HL-60 (cell line): ENCODE results near the gene IFTAP.

ENCODE experiments used
- CTCF ChIP-seq: IDR thresholded peaks from one replicate; pipeline ENCODE4 v1.5.1; 2011; ENCODE audit warnings: low read length, control low read depth, inconsistent platforms; ENCODE audit not compliant: insufficient read depth
- POLR2AphosphoS5 ChIP-seq: IDR thresholded peaks from 2 replicates; pipeline ENCODE4 v1.6.1; 2012; ENCODE audit warnings: low read depth
- SPI1 ChIP-seq: IDR thresholded peaks from 2 replicates; pipeline ENCODE4 v1.6.1; 2012; ENCODE audit warnings: low read depth, mild to moderate bottlenecking, borderline replicate concordance

- TF ChIP-seq CTCF (no peak), POLR2AphosphoS5 (no peak), SPI1 (no peak)
These were observed 41.0 kb downstream of the IFTAP start for GRCh38 chr11:36635066-36635862.
